Fibroblast of pulmonary artery (primary cell): Measurements from ENCODE around the gene XAF1.
A peak's percentile ranks its signal among the peaks of the same experiment; 100 is the strongest.
"Not testable (repeated sequence)": the region's sequence is repeated elsewhere in the genome, so short reads cannot be mapped to it uniquely, and the experiment has no call there.

Source experiments
- DNase-seq: peaks from one replicate; pipeline ENCODE4 v3.0.0-alpha.2; 2010; ENCODE audit warnings: low read depth
- H3K4me3 ChIP-seq: replicated peaks from 2 replicates; pipeline ENCODE4 v1.5.1; 2011; ENCODE audit warnings: low read depth, mild to moderate bottlenecking, control low read depth, low read length, moderate library complexity
- TF ChIP-seq, protein P1 (sequence below): IDR thresholded peaks from 2 replicates; pipeline ENCODE4 v1.5.1; 2011; ENCODE audit warnings: mild to moderate bottlenecking, control low read depth, low read length, inconsistent platforms; ENCODE audit errors: missing control alignments

Gene XAF1

DNA sequence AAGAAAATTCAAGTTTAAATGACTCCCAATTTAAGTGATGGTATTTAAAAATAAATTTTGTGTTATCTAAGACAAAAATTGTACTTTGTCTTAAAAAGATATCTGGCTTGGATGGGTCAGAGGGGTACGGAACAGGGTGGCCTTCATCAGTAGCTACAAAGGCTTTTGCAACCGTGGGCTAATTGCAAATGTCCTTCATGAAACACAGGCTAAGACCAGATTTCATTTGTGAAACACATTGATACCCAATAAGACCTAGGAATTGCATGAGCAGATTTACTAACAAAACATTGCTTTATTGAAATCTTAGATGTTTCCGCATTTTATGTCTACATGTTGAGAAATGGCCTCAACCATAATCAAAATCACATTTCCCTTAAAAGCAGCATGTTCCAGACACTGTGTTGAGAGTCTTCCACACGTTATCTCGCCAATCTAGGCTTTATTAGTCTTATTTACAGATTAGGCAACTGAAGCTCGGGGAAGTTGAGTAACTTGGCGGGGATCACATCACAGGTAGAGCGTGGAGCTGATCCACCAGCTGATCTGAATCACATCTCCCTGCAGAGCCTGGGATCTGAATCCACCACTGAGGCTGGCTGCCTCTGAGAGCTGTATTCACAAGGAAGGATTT lies 42.0 kb downstream of the XAF1 start:
- TF ChIP-seq, protein P1, sequence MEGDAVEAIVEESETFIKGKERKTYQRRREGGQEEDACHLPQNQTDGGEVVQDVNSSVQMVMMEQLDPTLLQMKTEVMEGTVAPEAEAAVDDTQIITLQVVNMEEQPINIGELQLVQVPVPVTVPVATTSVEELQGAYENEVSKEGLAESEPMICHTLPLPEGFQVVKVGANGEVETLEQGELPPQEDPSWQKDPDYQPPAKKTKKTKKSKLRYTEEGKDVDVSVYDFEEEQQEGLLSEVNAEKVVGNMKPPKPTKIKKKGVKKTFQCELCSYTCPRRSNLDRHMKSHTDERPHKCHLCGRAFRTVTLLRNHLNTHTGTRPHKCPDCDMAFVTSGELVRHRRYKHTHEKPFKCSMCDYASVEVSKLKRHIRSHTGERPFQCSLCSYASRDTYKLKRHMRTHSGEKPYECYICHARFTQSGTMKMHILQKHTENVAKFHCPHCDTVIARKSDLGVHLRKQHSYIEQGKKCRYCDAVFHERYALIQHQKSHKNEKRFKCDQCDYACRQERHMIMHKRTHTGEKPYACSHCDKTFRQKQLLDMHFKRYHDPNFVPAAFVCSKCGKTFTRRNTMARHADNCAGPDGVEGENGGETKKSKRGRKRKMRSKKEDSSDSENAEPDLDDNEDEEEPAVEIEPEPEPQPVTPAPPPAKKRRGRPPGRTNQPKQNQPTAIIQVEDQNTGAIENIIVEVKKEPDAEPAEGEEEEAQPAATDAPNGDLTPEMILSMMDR = no peak
- H3K4me3 ChIP-seq = no peak overlapping the region
- no peak for DNase-seq

DNA sequence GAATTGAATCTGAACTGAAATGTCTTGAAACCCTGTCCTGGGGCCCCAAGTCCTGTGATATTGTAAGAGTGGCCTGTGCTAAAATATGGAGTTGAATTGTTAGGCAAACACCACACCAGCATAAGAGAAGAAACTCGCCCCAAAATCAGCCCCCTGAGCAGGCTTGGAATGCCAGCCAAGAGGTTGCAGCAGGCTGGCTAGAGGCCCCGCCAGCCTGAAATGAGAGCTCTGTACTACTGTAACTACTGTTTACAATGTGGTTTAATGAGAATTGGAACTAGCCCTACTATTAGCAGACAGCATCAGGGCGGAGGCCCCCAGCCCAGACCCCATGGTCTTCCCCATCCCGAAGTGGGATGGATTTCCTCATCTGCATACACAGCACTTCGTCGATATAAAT lies 43.9 kb downstream of the XAF1 start:
- DNase-seq = no peak
- TF ChIP-seq, protein P1 = no peak
- H3K4me3 ChIP-seq = no peak overlapping the region

DNA sequence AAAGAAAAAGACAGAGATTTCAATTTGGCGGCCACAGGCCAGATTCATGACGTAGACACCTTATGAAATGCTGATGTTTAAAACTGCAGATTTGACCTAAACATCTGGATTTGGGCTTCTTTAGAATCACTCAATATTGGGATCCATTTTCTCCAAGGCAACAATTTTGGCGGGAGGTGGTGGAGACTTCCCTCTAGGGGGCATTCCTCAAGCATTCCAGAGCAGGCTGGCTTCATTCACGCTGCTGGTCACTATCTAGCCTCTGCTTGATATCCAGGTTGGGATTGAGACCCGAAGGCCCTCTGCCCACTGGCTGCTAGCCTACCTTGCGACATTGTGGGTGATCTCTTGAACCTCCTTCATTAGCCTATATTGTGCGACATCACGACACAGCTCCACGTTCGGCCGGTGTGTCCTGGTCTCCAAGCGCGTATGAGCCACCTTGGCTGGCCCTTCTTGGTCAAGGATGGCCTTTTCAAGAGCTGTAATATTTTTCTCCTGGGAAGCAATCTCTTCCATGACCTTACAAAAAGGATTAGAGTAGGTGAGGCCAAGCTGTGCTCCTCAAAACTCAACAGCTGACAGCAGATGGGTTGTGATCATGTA lies 44.7 kb downstream of the XAF1 start:
- DNase-seq = no peak
- H3K4me3 ChIP-seq = no peak overlapping the region
- TF ChIP-seq, protein P1 = no peak

DNA sequence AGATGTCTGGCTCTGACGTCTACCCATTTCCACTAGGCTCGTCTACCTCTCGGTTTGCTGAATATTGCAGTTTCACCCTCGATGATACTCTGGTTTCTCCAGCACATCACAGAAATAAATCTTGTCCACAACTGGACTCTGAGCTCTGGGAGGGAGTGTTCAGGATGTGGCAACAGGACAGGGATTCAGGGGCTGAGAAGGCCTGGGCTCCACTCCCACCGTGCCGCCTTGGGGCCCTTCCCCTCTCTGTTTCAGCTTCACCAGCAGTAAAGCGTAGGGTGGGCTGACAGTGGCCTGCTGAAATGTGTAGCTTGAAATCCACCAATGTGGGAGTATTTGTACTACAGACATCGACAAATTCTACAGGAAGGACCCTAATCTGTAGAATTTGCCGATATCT lies 55.7 kb downstream of the XAF1 start:
- DNase-seq = no peak
- no peak overlapping the region for H3K4me3 ChIP-seq
- TF ChIP-seq, protein P1 = no peak

DNA sequence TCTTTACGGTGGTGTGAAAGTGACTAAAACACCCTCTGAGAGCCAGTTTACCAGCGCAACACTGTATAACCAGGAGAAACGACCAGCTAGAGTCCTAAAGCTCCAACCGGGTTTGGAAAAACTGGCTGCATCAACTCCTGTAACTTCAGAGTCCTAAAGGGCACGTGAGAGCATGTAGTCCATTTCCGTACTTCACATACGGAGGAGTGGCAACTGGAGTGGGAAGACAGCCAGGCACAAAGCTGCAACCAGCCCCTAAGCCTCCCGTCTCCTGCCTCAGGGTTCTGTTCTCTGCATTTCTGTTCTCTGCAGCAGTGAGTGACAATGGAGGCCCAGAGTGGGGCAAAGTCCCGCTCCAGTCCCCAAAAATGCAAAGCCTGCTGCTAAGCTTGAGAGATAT lies 56.4 kb downstream of the XAF1 start:
- DNase-seq = peak; percentile 17
- no peak overlapping the region for H3K4me3 ChIP-seq
- TF ChIP-seq, protein P1 = no peak

DNA sequence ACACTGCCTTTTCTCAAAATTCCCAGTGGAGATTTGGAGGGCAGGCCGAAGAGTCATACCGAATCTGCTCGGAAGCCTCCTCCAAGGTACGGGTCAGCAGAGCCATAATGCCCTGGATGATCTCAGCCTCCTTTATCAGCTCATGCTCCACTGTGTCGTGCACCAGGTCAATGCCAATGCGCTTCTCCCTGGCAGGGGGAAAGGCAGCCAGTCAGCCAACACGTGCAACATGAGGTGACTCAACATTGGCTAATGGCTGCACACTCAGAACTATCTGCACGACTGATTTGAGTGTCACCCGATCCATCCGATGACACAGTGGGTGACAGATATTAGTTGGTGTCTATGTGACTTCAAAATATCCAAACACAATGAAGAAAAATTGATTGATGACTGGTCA lies 59.9 kb downstream of the XAF1 start:
- DNase-seq = no peak
- TF ChIP-seq, protein P1 = no peak
- H3K4me3 ChIP-seq = no peak overlapping the region

DNA sequence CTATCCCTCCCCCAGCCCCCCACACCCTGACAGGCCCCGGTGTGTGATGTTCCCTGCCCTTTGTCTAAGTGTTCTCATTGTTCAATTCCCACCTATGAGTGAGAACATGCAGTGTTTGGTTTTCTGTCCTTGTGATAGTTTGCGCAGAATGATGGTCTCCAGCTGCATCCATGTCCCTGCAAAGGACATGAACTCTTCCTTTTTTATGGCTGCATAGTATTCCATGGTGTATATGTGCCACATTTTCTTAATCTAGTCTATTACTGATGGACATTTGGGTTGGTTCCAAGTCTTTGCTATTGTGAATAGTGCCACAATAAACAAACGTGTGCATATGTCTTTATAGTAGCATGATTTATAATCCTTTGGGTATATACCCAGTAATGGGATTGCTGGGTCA lies 60.5 kb downstream of the XAF1 start:
- not testable (repeated sequence) for H3K4me3 ChIP-seq, DNase-seq
